CD4-positive, alpha-beta memory T cell (primary cell): ENCODE results near the gene MED13L. TPM values are rescaled to one million over a fixed set of nuclear protein-coding genes. Genes with fewer than 3 reads are reported as not detected.
A peak's percentile ranks its signal among the peaks of the same experiment; 100 is the strongest.

Source experiments
- CTCF ChIA-PET: fragments of 350-600 bp; sonication (Branson Sonifier 250); formaldehyde crosslinking; loops from one replicate; lab custom pipeline; 2021; ENCODE audit warnings: inconsistent platforms; ENCODE audit not compliant: partially characterized antibody; lab: Charles Lee
- POLR2A ChIA-PET: fragments of 350-600 bp; sonication (Branson Sonifier 250); formaldehyde crosslinking; loops from one replicate; lab custom pipeline; 2021; ENCODE audit not compliant: partially characterized antibody; lab: Charles Lee
- DNase-seq, 5 donors: peaks; one replicate each; pipeline versions ENCODE4 v3.0.0 to v3.0.0-alpha.2; 2020 to 2022; ENCODE audit warnings: mixed read lengths in 1 of 5
- H3K27ac ChIP-seq: one replicate; pipeline ENCODE4 v1.7.0; 2013; ENCODE audit warnings: low read depth, low read length
- H3K27me3 ChIP-seq: 2 replicates; pipeline ENCODE4 v1.7.0; 2013; ENCODE audit warnings: mild to moderate bottlenecking, low read length, moderate library complexity; ENCODE audit not compliant: insufficient read depth
- H3K36me3 ChIP-seq: 2 replicates; pipeline ENCODE4 v1.7.0; 2013; ENCODE audit warnings: mild to moderate bottlenecking, low read length, moderate library complexity; ENCODE audit not compliant: insufficient read depth
- H3K4me1 ChIP-seq: 2 replicates; pipeline ENCODE4 v1.7.0; 2013; ENCODE audit warnings: mild to moderate bottlenecking, low read length, moderate library complexity; ENCODE audit not compliant: insufficient read depth
- H3K4me3 ChIP-seq, 2 donors: one replicate each; pipeline ENCODE4 v1.7.0; 2013; ENCODE audit warnings: low read length in 2 of 2, mild to moderate bottlenecking in 1 of 2
- H3K9me3 ChIP-seq, 2 donors: one replicate each; pipeline ENCODE4 v1.7.0; 2013; ENCODE audit warnings: low read length in 2 of 2, control low read depth in 1 of 2; ENCODE audit not compliant: control insufficient read depth in 1 of 2
- H3K27ac Mint-ChIP-seq, 7 donors: one replicate each; pipeline ENCODE4 v1.8.0; 2020 to 2021; ENCODE audit warnings: mixed read lengths in 7 of 7, mild to moderate bottlenecking in 6 of 7, inconsistent platforms in 3 of 7, moderate library complexity in 3 of 7
- H3K27me3 Mint-ChIP-seq, 2 donors: one replicate each; pipeline ENCODE4 v1.8.0; 2020 to 2021; ENCODE audit warnings: mixed read lengths in 2 of 2
- H3K36me3 Mint-ChIP-seq, 2 donors: one replicate each; pipeline ENCODE4 v1.8.0; 2020 to 2021; ENCODE audit warnings: mixed read lengths in 2 of 2, inconsistent platforms in 1 of 2, mild to moderate bottlenecking in 1 of 2
- H3K4me1 Mint-ChIP-seq, 4 donors: one replicate each; pipeline ENCODE4 v1.8.0; 2020 to 2021; ENCODE audit warnings: mixed read lengths in 4 of 4, mild to moderate bottlenecking in 1 of 4
- H3K4me3 Mint-ChIP-seq, 8 donors: one replicate each; pipeline ENCODE4 v1.8.0; 2020 to 2021; ENCODE audit warnings: mixed read lengths in 8 of 8, mild to moderate bottlenecking in 7 of 8, moderate library complexity in 6 of 8, inconsistent platforms in 3 of 8
- H3K9me3 Mint-ChIP-seq, 8 donors: one replicate each; pipeline ENCODE4 v1.8.0; 2020 to 2021; ENCODE audit warnings: mixed read lengths in 8 of 8, mild to moderate bottlenecking in 5 of 8, inconsistent platforms in 3 of 8, moderate library complexity in 1 of 8
- intact Hi-C: fragments of 100-400 bp; cut with micrococcal nuclease; formaldehyde crosslinking; loops from one replicate; pipeline ENCODE4 v1.15.1; 2023
- polyA plus RNA-seq, 2 donors: library from polyadenylated mRNA; unstranded; fragments of 300-500 nt; fragmentation: Illumina TruSeq; gene quantifications; one replicate each; pipeline ENCODE4 v1.2.3, GENCODE V29; 2021
- total RNA-seq, 2 experiments: library from RNA; stranded (reverse); gene quantifications; one replicate each; pipeline ENCODE4 v1.2.3, GENCODE V29; 2021

Gene MED13L
- total and polyA plus RNA-seq, 4 experiments from 2014 or later, result 3.8 to 156 (median 81.1) TPM

DNA sequence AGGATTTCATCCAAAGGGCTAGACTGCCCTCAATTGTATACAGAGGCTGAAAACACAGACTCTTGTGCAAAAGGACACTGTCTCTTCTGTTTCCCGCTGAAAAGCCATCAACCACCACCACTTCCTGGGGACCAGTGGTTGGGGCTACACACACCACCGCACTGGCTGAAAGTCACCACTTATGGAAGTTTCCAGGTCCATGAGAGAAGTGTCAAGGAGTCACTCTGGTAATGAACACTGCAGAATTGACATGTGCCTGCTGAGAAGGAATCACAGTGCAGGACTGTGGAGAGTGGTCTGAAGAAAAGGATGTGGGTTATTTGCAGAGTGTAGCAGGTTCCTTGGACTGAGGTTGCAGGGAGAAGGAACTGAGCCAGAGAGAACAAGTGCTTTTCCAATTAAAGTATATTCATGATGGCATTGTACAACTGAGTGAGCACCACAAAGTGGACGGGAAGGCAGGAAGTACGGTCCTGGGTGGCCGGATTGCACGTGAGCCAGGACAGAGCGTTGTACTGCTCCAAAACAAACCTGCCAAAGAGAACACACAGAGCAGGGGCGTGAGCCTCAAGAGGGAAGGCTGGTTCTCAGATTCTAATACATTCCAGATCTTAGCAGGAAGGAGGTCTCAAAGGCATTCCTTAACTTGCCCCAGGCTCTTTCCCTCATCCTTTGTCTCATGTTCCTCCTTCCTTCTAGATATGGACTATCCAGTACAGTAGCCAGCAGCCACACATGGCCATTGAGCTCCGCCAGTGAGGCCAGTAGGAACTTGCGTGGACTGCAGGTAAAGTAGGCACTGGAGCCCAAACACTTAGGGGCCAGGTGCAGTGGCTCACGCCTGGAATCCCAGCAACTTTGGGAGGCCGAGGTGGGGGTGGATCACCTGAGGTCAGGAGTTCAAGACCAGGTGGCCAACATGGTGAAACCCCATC lies 316.4 kb downstream of the MED13L start:
- intact Hi-C loops, result no loop called here
- peaks cover 50% of the 10 kb centered on the region for H3K36me3 ChIP-seq
- CTCF ChIA-PET, result no interaction called here

DNA sequence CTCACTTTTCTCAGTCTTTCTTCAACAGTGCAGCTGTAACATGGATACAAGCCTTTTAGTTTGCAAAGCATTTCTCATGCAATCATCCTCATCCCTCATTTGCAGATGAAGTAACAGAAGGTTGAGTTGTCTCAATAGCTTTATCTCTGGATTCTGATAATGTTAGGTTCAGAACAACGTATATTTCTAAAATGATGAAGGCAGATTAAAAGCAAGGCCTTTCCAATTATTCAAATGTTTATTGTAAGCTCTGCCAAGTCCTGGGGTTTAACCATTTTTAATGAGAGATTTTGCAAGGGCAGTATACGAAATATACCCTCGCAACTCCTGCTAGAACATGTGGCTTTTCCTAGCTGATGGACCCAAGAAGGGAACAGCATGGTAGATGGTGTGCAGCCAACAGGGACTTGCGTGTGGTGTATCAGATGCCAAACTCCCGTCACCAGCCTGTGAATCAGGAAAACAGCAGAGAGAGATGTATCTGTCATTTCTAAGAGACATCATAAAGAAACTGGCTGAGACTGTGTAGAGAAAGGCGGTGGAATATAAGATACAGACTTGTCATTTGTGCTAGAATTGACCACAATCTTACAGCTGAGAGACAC lies 319.7 kb downstream of the MED13L start:
- Histone ChIP-seq H3K4me3 (no peak overlapping the region), H3K36me3 (peaks cover 20% of the 10 kb centered on the region), H3K9me3 (no peaks in the 10 kb centered on the region), H3K27ac (no peak overlapping the region), H3K4me1 (no peaks in the 10 kb centered on the region), H3K27me3 (no peaks in the 10 kb centered on the region)
- intact Hi-C loops, result no loop called here
- H3K4me3 Mint-ChIP-seq, result peak overlapping the region in 1 of 8 donors; percentile 11
- H3K4me1 Mint-ChIP-seq, result no peaks in the 10 kb centered on the region
- H3K27ac Mint-ChIP-seq, result no peak overlapping the region
- H3K9me3 Mint-ChIP-seq, result no peaks in the 10 kb centered on the region
- no peak for DNase-seq
- CTCF ChIA-PET, result interaction anchor here (1.2 kb wide), 1 partner anchor 40 kb away, joined by 3 read pairs; no protein-coding TSS in a partner anchor
- H3K27me3 Mint-ChIP-seq, result no peaks in the 10 kb centered on the region
- POLR2A ChIA-PET, result no interaction called here
- H3K36me3 Mint-ChIP-seq, result peaks cover 25 to 35% of the 10 kb centered on the region in 2 donors

More for the DNA sequence above, 316.4 kb downstream of the MED13L start:
- Mint-ChIP-seq H3K9me3 (no peaks in the 10 kb centered on the region), H3K27me3 (no peaks in the 10 kb centered on the region), H3K4me1 (peaks cover 0 to 4% (median 2%) of the 10 kb centered on the region in 4 donors), H3K27ac (peak overlapping the region in 3 of 7 donors; percentile 3 to 22 (median 14)), H3K4me3 (no peak overlapping the region), H3K36me3 (peaks cover 54 to 65% of the 10 kb centered on the region in 2 donors)
- Histone ChIP-seq H3K4me3 (no peak overlapping the region), H3K9me3 (no peaks in the 10 kb centered on the region), H3K4me1 (no peaks in the 10 kb centered on the region), H3K27me3 (no peaks in the 10 kb centered on the region), H3K27ac (no peak overlapping the region)
- POLR2A ChIA-PET, result no interaction called here
- DNase-seq, result no peak

DNA sequence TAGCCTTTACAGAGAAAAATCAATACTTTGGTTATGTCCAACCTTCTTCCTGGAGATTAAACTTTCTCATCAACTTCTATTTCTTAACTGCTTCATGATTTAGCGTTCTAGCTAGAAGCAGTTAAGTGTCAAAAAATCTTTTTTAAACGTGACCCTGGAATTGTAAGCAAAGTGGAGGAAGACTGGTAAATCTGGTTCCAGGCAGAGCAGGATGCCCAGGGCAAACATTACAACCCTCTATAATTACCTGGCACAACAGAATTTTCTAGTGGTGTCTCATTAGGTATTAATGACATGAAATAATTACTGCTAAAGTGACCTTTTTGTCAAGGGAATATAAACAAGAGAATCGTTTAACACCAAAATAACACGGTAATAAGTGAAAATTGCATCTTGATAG lies 320.8 kb downstream of the MED13L start:
- POLR2A ChIA-PET, result no interaction called here
- H3K36me3 ChIP-seq, result peaks cover 17% of the 10 kb centered on the region
- H3K27me3 ChIP-seq, result no peaks in the 10 kb centered on the region
- no peaks in the 10 kb centered on the region for H3K27me3 Mint-ChIP-seq
- H3K27ac ChIP-seq, result no peak overlapping the region
- H3K9me3 ChIP-seq, result no peaks in the 10 kb centered on the region
- no peak for DNase-seq
- intact Hi-C loops, result no loop called here
- H3K9me3 Mint-ChIP-seq, result no peaks in the 10 kb centered on the region
- no peak overlapping the region for H3K4me3 ChIP-seq
- peaks cover 0 to 1% (median 0%) of the 10 kb centered on the region in 4 donors for H3K4me1 Mint-ChIP-seq
- H3K36me3 Mint-ChIP-seq, result peaks cover 22 to 30% of the 10 kb centered on the region in 2 donors
- CTCF ChIA-PET, result no interaction called here
- no peak overlapping the region for H3K27ac Mint-ChIP-seq
- no peaks in the 10 kb centered on the region for H3K4me1 ChIP-seq
- H3K4me3 Mint-ChIP-seq, result no peak overlapping the region

DNA sequence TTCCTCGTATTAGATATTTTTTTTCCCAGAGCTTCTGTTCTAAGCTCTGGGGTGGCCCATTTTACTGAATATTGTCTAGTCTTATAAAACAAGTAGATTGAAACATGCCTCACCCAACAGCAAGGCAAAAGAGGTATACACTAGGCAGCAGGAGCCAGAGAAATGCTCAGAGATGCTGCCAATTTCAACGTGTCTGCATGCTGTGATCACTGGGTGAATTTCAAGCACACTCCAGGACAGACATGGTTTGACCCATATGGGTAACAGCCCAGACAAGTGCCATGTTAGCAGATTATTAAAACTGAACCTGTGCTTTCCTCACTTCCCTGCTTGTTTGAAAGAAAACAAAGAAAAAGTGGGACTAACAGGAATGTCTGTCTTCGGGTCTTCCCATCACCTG lies 321.3 kb downstream of the MED13L start:
- no peak overlapping the region for H3K4me3 Mint-ChIP-seq
- H3K4me1 Mint-ChIP-seq, result peaks cover 0 to 1% (median 0%) of the 10 kb centered on the region in 4 donors
- peak overlapping the region in 1 of 7 donors; percentile 20 for H3K27ac Mint-ChIP-seq
- no peaks in the 10 kb centered on the region for H3K9me3 Mint-ChIP-seq
- peaks cover 23 to 27% of the 10 kb centered on the region in 2 donors for H3K36me3 Mint-ChIP-seq
- Histone ChIP-seq H3K36me3 (peaks cover 13% of the 10 kb centered on the region), H3K9me3 (no peaks in the 10 kb centered on the region), H3K27me3 (no peaks in the 10 kb centered on the region), H3K4me3 (no peak overlapping the region), H3K27ac (no peak overlapping the region), H3K4me1 (no peaks in the 10 kb centered on the region)
- ChIA-PET POLR2A (no interaction called here), CTCF (no interaction called here)
- DNase-seq, result no peak
- H3K27me3 Mint-ChIP-seq, result no peaks in the 10 kb centered on the region
- intact Hi-C loops, result no loop called here

DNA sequence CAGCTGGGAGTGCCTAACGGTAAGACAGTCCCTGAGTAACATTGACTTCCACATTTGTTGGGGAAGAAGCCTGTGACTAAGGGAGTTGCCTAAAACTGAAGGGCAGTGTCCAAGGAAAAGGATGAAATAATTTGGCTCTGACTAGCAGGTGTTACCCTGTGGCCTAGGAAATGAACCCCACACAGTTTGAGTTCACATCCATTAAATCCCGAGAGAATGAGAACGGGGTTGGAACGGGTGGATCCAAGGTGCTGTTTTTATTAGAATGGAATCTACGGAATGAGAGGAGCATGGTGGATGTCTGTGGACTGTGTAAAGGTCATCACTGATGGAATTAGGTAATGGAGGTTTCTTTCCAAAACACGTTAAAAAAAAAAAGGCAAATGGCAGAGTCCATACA lies 324.0 kb downstream of the MED13L start:
- Mint-ChIP-seq H3K4me3 (no peak overlapping the region), H3K27me3 (no peaks in the 10 kb centered on the region), H3K9me3 (no peaks in the 10 kb centered on the region), H3K36me3 (peaks cover 13 to 26% of the 10 kb centered on the region in 2 donors), H3K4me1 (peaks cover 0 to 1% (median 0%) of the 10 kb centered on the region in 4 donors), H3K27ac (no peak overlapping the region)
- Histone ChIP-seq H3K27me3 (no peaks in the 10 kb centered on the region), H3K4me1 (no peaks in the 10 kb centered on the region), H3K4me3 (no peak overlapping the region), H3K9me3 (no peaks in the 10 kb centered on the region), H3K36me3 (no peaks in the 10 kb centered on the region), H3K27ac (no peak overlapping the region)
- DNase-seq, result no peak
- intact Hi-C loops, result no loop called here
- CTCF ChIA-PET, result no interaction called here
- POLR2A ChIA-PET, result no interaction called here

DNA sequence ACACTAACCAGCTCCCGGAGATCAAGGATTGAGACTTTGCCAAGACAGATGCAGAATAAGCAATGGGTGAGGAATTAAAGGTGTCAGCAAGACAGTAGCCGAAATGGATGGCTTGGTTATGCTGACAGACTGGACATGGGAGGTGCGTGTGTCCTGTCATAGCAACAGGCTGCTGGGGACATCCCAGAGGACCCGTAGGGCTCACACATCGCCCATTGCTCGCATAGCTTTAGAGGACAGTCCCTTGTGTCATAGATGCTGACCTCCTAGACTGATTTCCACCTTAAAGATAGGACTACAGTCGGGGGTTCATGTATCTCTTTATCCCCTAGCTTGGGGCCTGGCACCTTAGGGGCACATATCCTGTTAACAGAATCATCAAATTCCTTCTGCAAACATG lies 324.5 kb downstream of the MED13L start:
- Mint-ChIP-seq H3K27me3 (no peaks in the 10 kb centered on the region), H3K36me3 (peaks cover 9 to 26% of the 10 kb centered on the region in 2 donors), H3K9me3 (no peaks in the 10 kb centered on the region), H3K27ac (peak overlapping the region in 1 of 7 donors; percentile 3), H3K4me3 (no peak overlapping the region), H3K4me1 (peaks cover 0 to 1% (median 0%) of the 10 kb centered on the region in 4 donors)
- no peak for DNase-seq
- ChIA-PET POLR2A (no interaction called here), CTCF (no interaction called here)
- Histone ChIP-seq H3K27ac (no peak overlapping the region), H3K27me3 (no peaks in the 10 kb centered on the region), H3K9me3 (no peaks in the 10 kb centered on the region), H3K36me3 (no peaks in the 10 kb centered on the region), H3K4me3 (no peak overlapping the region), H3K4me1 (no peaks in the 10 kb centered on the region)
- intact Hi-C loops, result no loop called here

DNA sequence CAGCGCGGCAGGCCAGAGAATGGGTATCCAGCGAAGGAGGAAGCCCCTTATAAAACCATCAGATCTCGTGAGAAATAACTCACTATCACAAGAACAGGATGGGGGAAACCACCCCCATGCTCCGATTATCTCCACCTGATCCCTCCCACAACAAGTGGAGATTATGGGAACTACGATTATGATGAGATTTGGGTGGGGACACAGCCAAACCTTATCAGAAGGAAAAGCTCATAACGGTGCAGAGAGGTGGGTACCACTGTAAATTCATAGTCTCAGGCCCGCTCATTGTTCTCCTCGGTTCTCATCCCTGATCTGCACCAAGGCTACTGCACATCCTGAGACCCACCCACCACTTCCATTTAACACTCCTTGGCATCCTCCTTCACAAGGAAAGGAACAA lies 326.5 kb downstream of the MED13L start:
- ChIA-PET POLR2A (no interaction called here), CTCF (no interaction called here)
- peaks cover 0 to 1% (median 0%) of the 10 kb centered on the region in 4 donors for H3K4me1 Mint-ChIP-seq
- H3K36me3 Mint-ChIP-seq, result peaks cover 0 to 24% of the 10 kb centered on the region in 2 donors
- no peak overlapping the region for H3K4me3 Mint-ChIP-seq
- H3K27me3 Mint-ChIP-seq, result no peaks in the 10 kb centered on the region
- intact Hi-C loops, result no loop called here
- DNase-seq, result no peak
- H3K9me3 Mint-ChIP-seq, result peaks cover 0 to 2% (median 0%) of the 10 kb centered on the region in 8 donors
- Histone ChIP-seq H3K9me3 (no peaks in the 10 kb centered on the region), H3K4me1 (no peaks in the 10 kb centered on the region), H3K4me3 (no peak overlapping the region), H3K27ac (no peak overlapping the region), H3K27me3 (no peaks in the 10 kb centered on the region), H3K36me3 (no peaks in the 10 kb centered on the region)
- H3K27ac Mint-ChIP-seq, result no peak overlapping the region
